HG03575 (cell line): ENCODE data around the gene ABHD10.
"Not testable (repeated sequence)": the region's sequence is repeated elsewhere in the genome, so short reads cannot be mapped to it uniquely, and the experiment has no call there.

Experiments used
- ATAC-seq: cut with Tn5 transposase; IDR thresholded peaks from one replicate; pipeline ENCODE4 v1.9.1; 2021; ENCODE audit not compliant: unreplicated experiment, insufficient number of reproducible peaks, low FRiP score; ENCODE audit errors: extremely low read depth

ABHD10 gene

DNA sequence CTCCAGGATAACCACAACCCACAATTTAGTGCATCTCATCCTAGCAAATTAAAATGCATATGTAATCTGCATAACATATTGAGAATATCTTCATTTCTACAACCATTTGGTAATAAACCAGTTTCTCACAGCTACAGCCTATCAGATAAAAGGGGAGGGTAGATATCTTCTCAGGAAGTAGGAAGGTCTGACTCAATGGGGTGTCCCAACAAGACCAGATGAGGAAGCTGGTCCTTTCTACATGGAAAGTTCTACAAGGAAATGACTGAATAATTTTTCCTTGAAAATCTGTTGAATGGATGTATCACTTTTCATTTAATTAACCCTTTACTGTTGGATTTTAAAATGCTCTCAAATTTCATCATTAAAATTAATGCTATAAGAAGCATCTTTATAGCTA, 38.3 kb downstream of the ABHD10 start:
- ATAC-seq, result no peak

DNA sequence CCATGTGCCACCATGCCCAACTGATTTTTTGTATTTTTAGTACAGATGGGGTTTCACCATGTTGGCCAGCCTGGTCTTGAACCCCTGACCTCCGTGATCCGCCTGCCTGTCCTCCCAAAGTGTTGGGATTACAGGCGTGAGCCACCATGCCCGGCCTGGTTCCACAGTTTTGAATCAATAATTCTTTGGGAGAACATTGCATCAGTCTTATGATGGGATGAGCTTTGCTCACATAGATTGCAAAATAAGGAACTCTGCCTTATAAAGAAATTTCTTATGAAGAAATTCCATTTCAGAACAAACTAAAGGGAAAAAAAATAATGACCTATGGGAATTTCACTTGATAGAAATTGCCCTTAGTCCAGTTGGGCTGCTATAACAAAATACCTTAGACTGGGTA, 39.9 kb downstream of the ABHD10 start:
- no peak for ATAC-seq

DNA sequence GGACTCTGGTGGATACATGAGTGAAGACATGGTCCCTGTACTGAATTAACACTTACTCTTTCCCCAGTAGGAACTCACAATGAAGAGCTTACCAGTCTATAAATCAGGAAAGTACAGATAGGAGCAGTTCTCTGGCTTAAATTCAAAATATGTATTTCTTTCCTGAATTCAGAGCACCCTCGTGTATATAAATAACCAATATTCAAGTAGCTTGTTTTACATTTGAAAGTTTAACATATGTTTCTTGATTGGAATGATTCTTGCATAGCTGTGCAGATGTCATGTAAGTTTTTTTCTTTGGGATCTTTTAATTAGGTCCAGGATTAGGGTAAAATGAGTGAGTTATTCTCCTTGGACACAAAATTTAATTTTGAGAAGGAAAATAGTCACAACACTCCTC, 40.9 kb downstream of the ABHD10 start:
- ATAC-seq, result no peak

- no peak for ATAC-seq
Observed at GRCh38 chr3:112020674-112021085, 41.9 kb downstream of the ABHD10 start.

GRCh38 chr3:112027142-112027541, 48.3 kb downstream of the ABHD10 start:
- ATAC-seq, result no peak

DNA sequence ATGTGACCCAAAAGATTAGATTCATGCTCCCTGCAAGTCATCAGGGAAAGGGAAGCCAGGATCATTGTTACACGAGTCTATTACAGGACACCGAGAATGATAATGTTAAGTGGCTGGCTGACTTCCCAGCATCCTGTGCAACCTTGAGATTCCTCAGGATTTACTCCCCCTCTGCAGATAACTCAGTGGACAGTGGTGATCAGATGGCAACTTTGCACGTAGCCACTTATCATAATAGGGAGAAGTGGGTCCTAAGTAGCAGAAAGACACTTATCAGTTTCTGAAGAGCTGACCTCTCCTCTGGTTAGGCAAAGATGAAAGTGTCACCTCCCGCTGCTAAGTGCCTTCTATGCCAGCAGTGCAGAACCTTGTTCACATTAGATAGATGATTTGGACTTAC, 49.0 kb downstream of the ABHD10 start:
- no peak for ATAC-seq

DNA sequence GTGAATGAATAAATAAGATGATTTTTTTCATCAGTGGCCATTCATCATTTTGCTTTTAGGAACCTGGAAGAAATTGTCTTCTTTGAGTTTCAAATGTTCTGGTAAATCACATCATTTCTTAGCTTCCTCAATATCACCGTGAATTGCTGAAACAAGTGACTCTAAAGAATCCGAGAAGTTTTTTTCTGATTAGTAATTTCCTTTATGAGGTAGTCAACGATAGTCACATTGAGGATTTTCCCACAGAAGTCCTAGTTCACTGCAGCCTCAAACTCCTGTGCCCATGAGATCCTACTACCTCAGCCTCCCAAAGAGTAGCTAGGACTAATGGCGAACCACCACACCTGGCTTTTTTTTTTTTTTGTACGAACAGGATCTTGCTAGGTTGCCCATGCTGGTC, 52.1 kb downstream of the ABHD10 start:
- ATAC-seq, result no peak

DNA sequence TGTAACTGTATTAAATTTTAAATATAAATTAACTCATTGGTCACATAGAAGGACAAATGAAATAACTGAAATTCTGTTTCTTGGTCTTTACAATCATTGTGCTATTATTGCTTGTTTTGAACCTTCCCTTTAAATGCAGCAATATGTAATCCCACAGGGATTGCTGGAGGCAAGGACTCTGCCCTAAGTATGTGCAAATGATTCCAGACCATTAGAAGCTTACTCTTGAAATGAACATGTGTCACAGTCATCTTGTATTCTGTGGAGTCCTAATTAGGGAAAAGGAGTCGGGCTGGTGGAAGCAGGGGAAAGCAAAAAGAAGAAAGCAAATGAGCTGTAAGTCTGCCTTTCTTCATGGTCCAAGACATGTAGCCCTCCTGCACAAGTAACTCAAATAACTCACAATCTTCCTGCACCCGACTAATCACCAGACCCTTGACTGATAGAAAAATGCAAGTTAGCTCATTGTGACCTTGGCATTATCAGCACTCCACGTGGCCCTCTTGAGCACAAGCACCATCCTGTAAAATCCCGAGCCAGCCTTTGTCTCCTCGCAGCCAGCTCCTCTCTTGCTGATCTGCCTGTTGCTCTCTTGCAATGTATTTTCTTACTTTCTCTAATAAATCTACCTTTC, 53.4 kb downstream of the ABHD10 start:
- ATAC-seq, result no peak

DNA sequence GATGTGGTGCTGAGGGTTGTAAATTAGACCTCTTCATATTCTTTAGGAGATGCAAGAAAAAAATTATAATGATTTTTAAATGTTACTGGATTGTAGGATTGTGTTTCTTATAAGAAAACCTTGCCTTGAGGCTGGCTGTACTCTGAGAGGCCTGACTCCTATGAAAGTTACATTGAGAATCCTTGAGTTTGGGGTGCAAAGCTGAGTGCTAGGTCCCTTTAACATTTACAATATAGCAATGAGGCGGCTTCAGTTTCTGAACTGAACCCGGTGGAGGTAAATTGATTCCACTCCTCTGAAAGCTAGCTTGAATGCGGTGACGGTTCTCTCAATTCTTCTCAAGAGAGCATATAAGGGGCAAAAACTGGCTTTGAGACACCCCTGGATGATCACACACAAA, 55.6 kb downstream of the ABHD10 start, which contains the start of gene TMPRSS7:
Gene TMPRSS7, plus strand, starts transcription at position 301 of the 400 bp plus-strand sequence. CDS start 110 bp downstream, outside the sequence.
- ATAC-seq, result no peak

- ATAC-seq, result no peak
Observed at GRCh38 chr3:112035241-112035640, 56.4 kb downstream of the ABHD10 start.

GRCh38 chr3:112037194-112037593, 58.4 kb downstream of the ABHD10 start:
- ATAC-seq, result not testable (repeated sequence)

GRCh38 chr3:112038863-112039262, 60.0 kb downstream of the ABHD10 start:
- no peak for ATAC-seq

GRCh38 chr3:112041321-112041720, 62.5 kb downstream of the ABHD10 start:
- ATAC-seq, result no peak

DNA sequence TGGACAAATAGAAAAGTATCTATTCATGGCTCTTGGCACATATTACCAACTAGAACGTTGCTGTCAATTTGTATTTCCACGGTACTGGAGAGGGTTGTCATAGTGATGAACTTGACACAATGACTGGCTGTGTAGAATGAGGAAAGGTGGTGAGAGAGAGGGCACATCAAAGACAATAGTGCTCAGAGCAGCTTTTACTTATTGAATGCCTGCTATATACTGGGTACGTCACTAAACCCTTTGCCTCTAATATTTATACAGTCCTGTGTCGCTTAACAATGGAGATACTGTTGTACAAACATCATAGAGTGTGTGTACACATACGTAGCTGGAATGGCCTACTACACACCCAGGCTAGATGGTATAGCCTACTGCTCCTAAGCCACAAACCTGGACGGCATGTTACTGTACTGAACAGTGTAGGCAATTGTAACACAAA, 64.0 kb downstream of the ABHD10 start:
- no peak for ATAC-seq
